Brain microvascular endothelial cell (primary cell): ENCODE results near the gene KIAA0232.

ENCODE experiments used
- DNase-seq: peaks from one replicate; pipeline ENCODE4 v3.0.0-alpha.2; 2020
- H3K27ac ChIP-seq: fragments of 250-450 bp; sonication (Bioruptor Pico); 2 replicates; pipeline ENCODE4 v1.5.1; 2020; ENCODE audit warnings: mild to moderate bottlenecking, moderate library complexity
- H3K27me3 ChIP-seq: fragments of 250-450 bp; sonication (Bioruptor Pico); replicated peaks from 2 replicates; pipeline ENCODE4 v1.5.1; 2020; ENCODE audit warnings: mild to moderate bottlenecking
- H3K36me3 ChIP-seq: fragments of 250-450 bp; sonication (Bioruptor Pico); replicated peaks from 2 replicates; pipeline ENCODE4 v1.5.1; 2020; ENCODE audit warnings: mild to moderate bottlenecking
- H3K4me3 ChIP-seq: 2 replicates; pipeline ENCODE4 v1.5.1; 2011; ENCODE audit warnings: low read depth, mild to moderate bottlenecking, control low read depth, low read length, moderate library complexity
- in situ Hi-C: cut with HindIII; loops from 2 replicates; pipeline ENCODE4 v1.10.0; 2017; ENCODE audit warnings: low sequenced_read_pairs, low pct_ligation_motif_present
- TF ChIP-seq, protein P1 (sequence below): IDR thresholded peaks from 2 replicates; pipeline ENCODE4 v1.5.1; 2011; ENCODE audit warnings: low read depth, mild to moderate bottlenecking, moderate library complexity, low read length, control low read depth, inconsistent platforms; ENCODE audit errors: missing control alignments

The KIAA0232 gene

DNA sequence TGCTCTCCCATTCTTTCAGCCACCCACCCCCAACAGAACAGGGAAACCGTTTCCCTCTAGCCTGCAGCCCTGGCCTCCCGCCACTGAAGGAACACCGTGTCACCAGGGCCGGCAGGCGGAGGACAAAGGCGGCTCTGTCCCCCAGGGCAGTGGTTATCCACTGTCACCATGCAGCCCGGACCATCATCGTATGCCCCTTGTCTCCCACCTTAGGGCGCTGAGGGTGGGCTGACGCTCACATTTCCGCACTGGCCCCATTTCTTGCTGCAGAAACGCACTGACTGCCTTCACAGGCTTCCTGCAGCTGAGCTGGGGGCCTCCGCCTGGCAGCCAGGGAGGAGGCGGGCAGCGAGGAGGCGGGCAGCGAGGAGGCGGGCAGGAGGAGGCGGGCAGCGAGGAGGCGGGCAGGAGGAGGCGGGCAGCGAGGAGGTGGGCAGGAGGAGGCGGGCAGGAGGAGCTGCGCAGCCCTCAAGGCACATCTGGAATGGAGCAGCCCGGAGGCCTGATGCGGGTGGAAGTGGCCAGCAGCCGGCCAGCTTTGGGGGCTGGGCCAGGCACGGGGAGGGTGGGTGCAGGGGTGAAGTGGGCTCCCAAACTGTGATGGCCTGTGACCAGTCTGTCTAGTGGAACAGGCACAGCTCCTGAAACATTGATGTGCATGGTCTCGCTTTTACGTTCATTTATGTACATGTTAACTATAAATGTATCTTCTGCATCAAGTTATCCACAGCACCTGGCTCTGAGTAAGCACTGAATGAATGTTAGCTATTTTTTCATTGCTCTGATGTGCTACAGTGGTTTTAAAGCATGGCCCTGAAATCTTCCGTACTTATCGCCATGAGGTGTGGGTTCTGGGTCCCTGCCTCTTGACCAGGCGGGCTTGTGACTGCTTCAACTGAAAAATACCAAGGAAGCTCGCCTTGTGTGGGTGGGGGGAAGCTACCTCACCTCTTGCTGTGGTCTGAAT lies 20.6 kb upstream of the KIAA0232 start:
- Histone ChIP-seq H3K36me3 (no peaks in the 10 kb centered on the region), H3K27me3 (no peaks in the 10 kb centered on the region), H3K4me3 (no peak overlapping the region), H3K27ac (no peak overlapping the region)
- in situ Hi-C loops = no loop called here
- TF ChIP-seq, protein P1, sequence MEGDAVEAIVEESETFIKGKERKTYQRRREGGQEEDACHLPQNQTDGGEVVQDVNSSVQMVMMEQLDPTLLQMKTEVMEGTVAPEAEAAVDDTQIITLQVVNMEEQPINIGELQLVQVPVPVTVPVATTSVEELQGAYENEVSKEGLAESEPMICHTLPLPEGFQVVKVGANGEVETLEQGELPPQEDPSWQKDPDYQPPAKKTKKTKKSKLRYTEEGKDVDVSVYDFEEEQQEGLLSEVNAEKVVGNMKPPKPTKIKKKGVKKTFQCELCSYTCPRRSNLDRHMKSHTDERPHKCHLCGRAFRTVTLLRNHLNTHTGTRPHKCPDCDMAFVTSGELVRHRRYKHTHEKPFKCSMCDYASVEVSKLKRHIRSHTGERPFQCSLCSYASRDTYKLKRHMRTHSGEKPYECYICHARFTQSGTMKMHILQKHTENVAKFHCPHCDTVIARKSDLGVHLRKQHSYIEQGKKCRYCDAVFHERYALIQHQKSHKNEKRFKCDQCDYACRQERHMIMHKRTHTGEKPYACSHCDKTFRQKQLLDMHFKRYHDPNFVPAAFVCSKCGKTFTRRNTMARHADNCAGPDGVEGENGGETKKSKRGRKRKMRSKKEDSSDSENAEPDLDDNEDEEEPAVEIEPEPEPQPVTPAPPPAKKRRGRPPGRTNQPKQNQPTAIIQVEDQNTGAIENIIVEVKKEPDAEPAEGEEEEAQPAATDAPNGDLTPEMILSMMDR = no peak
- no peak for DNase-seq

DNA sequence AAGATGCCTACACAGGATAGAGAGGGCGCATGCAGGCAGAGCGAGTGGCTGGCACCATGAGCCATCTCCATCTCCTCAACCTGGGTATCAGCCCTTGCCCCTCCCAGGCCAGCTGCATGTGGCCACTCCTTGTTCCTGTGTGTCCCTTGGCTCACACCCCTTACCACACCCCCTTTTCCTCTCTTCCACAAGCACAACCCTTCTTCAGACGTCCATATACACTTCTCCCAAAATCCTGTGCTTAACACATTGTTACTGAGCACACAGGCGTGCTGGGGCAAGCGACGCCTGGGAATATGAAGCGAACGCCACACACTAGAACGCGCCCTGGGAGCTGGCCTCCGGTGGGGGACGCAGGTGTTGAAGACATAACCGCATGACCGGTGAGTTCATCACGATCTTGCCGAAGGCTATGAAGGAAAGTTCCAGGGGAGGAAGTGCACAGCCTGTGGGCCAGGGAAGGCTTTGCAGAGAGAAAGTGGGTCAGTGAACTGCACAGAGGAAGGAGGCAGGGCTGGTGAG lies 19.1 kb upstream of the KIAA0232 start:
- Histone ChIP-seq H3K27ac (no peak overlapping the region), H3K4me3 (no peak overlapping the region), H3K36me3 (no peaks in the 10 kb centered on the region), H3K27me3 (no peaks in the 10 kb centered on the region)
- DNase-seq = no peak
- TF ChIP-seq, protein P1 = peak; percentile 35
- in situ Hi-C loops = no loop called here

DNA sequence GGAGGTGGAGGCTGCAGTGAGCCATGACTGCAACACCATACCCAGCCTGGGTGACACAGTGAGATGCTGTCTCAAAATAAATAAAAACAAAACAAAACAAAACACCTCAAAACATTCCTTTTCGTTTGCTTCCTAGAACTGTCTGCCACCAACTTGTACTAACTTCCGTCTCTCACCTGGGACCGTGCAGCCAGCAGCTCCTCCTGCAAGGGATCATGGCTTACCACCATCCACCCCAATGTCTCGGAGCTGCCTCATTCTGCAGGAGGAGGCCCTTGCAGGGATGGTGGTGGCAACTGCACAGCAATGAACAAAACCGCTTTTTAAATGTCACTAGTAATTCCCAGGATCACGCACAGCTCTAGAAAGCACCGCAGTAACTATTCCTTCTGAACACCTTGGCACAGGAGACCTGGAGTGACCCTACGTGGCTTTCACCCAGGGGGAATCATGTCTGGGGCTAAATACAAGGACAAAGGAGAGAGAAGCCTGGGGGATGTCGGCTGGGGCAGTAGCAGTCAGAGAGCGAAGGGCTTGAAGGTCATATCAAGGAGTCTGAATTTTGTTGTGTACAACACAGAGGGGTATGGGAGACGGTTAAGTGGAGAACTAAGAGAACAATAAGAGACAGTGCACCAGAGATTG lies 17.4 kb upstream of the KIAA0232 start:
- no peaks in the 10 kb centered on the region for H3K36me3 ChIP-seq
- H3K27ac ChIP-seq = no peak overlapping the region
- TF ChIP-seq, protein P1 = no peak
- H3K27me3 ChIP-seq = no peaks in the 10 kb centered on the region
- no peak overlapping the region for H3K4me3 ChIP-seq
- DNase-seq = no peak
- in situ Hi-C loops = no loop called here

DNA sequence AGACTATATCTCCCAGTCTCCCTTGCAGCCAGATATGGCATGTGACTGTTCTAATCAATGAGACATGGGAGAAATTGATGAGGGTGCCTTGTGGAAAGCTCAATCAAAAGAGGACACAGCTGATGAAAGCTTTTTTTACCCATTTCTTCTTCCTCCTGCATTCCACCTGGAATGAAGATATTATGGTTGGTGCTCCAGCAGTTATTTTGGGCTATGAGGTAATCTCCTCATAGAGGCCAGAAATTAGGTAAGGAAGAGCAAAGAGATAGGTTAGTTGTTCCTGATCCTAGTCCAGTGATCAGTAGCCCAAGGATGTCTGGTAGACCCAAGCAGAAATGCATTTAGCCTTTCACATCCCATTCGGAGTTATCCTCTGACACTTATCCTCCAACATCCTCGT lies 16.8 kb upstream of the KIAA0232 start:
- in situ Hi-C loops = no loop called here
- H3K4me3 ChIP-seq = no peak overlapping the region
- no peak for DNase-seq
- H3K27me3 ChIP-seq = no peaks in the 10 kb centered on the region
- H3K27ac ChIP-seq = no peak overlapping the region
- no peaks in the 10 kb centered on the region for H3K36me3 ChIP-seq
- TF ChIP-seq, protein P1 = no peak

DNA sequence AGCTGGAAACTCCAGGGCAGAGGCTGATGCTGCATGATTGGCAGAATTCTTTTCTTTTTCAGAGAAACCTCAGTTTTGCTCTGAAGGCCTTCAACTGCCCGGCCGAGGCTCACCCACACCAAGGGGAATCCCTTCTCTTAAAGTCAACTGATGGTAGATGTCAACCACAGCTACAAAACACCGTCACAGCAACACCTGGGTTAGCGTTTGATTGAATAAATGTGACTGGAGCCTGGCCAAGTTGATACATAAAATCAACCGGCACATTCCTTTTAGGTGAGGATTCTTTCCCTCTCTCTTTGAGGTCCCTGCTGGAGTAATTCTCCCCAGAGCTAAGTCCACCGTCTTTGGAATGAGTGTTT lies 15.2 kb upstream of the KIAA0232 start:
- TF ChIP-seq, protein P1 = no peak
- H3K4me3 ChIP-seq = no peak overlapping the region
- H3K36me3 ChIP-seq = no peaks in the 10 kb centered on the region
- H3K27ac ChIP-seq = no peak overlapping the region
- no peak for DNase-seq
- in situ Hi-C loops = no loop called here
- H3K27me3 ChIP-seq = no peaks in the 10 kb centered on the region
